Activated T-cell treated with anti-CD3 and anti-CD28 coated beads for 4 hours (primary cell): Measurements from ENCODE around the gene DOCK11.
A peak's percentile ranks its signal among the peaks of the same experiment; 100 is the strongest.
"Not testable (repeated sequence)": the region's sequence is repeated elsewhere in the genome, so short reads cannot be mapped to it uniquely, and the experiment has no call there.

Experiments used
- DNase-seq: peaks from one replicate; pipeline ENCODE4 v3.0.0-alpha.2; 2020

Gene DOCK11

GRCh38 chrX:118582926-118583325, 87.3 kb downstream of the DOCK11 start:
- not testable (repeated sequence) for DNase-seq

DNA sequence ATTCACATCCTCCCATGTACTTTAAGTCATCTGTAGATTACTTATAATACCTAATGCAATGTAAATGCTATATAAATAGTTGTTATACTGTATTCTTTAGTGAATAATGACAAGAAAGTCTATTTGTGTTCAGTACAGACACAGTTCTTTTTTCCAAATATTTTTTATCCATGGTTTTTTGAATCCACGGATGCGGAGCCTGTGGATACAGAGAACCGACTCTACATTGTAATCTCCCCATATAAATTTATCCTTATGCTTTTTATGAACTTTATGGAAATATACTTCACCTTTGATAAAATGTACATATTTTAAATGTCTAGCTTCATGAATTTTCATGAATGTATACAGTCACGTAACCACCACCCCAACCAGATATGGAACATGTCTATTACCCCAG, 88.2 kb downstream of the DOCK11 start:
- DNase-seq: no peak

DNA sequence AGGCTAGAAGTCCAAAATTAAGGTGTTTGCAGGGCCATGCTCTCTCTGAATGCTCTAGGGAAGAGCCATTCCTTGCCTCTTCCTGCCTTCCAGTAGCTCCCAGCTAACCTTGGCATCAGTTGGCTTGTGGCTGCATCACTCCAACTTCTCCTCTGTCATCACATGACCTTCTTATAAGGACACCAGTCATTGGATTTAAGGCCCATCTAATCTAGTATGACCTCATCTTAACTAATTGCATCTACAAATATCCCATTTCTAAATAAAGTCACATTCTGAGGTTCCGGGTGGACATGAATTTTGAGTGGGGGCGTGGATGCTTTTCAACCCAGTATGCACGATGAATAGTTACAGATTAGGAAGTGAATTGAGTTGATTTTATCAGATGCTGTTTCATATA, 89.7 kb downstream of the DOCK11 start:
- no peak for DNase-seq

DNA sequence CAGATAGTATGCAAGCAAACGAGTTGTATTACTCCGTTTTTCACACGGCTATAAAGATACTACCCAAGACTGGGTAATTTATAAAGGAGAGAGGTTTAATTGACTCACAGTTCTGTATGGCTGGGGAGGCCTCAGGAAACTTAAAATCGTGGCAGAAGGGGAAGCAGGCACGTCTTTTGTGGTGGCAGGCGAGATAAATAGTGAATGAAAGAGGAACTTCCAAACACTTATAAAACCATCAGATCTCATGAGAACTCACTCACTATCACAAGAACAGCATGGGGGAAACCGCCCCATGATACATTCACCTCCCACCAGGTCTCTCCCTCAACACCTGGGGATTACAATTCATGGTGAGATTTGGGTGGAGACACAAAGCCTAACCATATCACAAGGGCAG, 90.6 kb downstream of the DOCK11 start:
- DNase-seq: not testable (repeated sequence)

DNA sequence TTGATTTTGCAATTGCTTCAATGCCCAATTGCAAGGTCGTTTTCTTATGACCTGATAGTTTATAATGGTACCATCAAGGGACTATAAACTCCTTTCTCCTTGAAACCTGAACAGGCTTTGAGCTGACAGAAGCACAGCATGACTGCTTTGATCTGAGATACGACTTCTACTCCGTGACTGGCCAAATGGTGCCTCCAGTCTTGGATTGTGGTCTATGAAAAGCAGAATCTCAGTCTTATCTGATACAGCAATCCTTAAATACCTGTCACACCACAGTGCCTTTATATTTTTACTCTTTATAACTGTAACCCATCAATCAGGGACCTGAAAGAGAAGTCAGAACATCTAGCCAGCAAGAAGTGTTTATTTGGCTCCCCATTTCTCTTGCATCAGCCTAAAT, 93.1 kb downstream of the DOCK11 start:
- DNase-seq: no peak

- no peak for DNase-seq
These were observed 93.6 kb downstream of the DOCK11 start for GRCh38 chrX:118589227-118589626.

GRCh38 chrX:118593407-118593806, 97.8 kb downstream of the DOCK11 start:
- DNase-seq: no peak

- no peak for DNase-seq
These were observed 99.2 kb downstream of the DOCK11 start for GRCh38 chrX:118594697-118595420.

- no peak for DNase-seq
These were observed 100.0 kb downstream of the DOCK11 start for GRCh38 chrX:118595501-118596042.

GRCh38 chrX:118596390-118596789, 100.8 kb downstream of the DOCK11 start:
- DNase-seq: no peak

- peak; percentile 0 for DNase-seq
These were observed 108.4 kb downstream of the DOCK11 start for GRCh38 chrX:118603981-118604380.

DNA sequence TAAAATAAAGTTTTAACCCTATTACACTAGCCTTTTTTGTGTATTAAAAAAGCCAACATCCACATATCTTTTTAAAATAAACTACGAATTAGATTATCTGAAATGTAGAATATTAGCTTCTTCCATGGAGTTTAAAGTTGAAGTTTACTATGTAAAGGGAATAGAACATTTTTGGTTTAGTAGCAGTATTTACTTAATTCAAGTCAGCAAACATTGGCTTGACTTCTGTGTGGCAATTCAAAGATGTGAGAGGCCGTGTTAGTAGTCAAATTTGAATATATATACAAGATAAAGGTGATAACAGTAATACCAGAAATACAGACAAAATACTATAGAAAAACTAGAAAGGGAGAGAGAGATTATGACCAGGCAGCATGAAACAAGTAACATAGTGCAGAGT, 116.7 kb downstream of the DOCK11 start:
- DNase-seq: no peak

- DNase-seq: no peak
These were observed 118.5 kb downstream of the DOCK11 start for GRCh38 chrX:118614150-118614549.

DNA sequence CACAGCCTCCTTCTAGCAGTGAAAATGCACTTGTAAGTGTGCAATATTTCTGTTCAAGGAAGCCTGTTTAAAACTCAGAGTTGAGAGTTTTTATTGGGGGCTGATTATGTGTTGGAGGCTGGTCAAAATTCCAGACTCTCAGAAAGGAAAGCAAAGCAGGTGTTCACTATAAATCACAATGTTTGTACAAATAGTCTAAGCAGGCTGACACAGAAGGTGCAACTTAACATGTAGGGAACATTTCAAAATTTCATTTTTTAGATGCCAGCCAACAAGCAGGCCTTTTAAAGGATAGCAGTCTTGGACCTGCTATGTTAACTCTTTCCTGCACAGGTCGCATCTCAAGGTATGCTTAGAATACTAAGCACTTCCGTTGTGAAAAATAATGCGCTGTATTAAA, 119.5 kb downstream of the DOCK11 start:
- no peak for DNase-seq

DNA sequence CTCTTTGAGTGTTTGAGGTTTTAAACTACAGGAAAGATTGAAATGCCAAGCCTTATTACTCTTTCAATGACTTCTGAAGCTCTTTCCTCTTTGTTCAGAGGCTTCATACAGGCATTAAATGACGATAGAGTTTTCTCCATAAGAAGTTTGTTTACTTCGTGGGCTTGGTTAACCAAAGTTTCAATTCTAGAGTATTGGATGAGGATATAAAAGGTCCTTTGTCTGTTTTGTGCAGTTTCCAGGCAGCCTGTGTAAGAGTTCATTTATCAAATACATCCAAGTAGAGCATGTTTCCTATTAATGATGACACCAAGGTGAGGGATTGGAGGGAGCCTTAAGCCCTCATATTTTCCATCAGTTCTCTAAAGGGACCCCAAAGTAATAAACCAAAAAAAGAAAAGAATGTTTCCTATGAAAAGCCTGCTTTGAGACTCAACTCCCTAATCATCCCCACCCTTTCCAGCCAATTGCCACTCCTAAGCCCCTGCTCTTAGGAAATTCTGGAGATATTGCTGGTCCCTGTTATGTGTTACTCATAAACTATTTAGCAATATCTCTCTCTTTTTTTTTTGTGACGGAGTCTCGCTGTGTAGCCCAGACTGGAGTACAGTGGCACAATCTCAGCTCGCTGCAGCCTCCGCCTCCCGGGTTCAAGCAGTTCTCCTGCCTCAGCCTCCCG, 125.6 kb downstream of the DOCK11 start:
- DNase-seq: no peak

DNA sequence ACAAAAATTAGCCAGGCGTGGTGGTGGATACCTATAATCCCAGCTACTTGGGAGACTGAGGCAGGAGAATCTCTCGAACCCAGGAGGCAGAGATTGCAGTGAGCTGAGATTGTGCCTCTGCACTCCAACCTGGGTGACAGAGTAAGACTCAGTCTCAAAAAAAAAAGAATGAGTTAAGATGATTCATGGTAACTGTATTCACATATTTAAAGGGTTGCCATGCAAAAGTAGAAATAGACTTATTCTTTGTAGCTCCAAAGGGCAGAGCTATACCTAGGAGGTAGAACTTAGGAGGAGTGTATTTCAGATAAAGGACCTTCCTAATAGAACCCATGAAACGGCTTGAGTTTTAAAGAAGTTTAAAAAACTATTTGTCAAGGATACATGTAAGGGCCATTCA, 127.4 kb downstream of the DOCK11 start:
- no peak for DNase-seq

DNA sequence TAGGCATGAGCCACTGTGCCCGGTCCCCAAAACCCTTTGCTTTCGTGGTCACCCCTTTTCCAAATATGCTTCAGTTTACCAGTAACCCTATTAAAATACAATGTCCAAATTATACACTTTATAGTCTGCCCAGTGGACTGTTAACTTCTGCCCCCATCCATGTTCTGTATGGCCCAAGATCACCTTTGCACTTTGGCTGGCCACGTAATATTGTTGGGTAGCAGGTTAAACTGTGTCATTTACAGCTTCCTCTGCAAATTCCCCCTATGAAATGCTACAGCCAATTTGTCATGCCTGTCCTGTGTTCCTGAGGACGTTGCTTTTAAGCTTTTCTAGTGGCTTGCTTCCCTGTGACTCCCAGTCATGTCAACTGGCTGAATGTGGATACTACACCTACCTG, 130.7 kb downstream of the DOCK11 start:
- no peak for DNase-seq

DNA sequence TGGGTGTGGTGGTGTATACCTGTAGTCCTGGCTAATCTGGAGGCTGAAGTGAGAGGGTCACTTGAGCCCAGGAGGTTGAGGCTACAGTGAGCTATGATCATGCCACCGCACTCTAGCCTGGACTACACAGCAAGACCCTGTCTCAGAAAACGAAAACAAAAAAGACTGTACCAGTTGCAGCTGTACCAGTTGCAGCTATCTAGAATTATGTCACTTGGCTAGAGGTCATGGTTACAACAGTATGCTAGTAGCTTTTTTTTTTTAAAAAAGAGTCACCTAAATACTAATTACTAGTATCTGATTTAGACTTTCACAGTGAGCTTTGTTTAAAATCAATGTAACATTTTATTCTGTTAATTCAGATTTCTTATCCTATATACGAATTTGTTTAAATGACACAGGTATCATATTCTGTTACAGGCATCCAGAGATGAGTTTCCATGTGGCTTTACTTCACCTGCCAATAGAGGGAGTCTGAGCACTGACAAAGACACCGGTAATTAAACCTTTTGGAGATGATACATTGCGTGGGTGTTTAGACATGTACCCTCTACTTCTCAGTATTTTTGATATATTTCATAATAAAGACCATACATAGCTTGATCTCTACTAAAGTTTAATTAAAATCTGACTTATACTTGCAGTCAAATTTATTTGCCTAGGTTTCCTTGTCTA, 131.6 kb downstream of the DOCK11 start:
- DNase-seq: no peak

DNA sequence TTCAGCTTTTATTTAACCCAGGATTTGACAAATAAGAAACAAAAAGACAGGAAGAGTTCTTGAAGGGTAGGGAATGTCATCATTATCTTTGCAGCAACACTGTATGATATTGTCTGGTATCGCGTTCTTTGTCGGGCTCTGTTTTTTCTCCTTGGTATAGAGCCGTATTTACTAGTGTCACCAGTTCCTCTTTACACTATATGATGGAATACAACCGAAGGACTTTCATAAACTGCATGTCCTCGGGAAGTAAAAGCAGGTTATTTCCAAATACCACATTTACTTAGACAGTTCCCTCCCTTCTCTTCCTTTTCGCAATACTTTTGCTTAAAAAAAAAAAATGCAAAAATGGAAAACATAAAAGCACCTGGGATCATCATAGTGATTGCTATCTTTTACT, 135.2 kb downstream of the DOCK11 start:
- no peak for DNase-seq

GRCh38 chrX:118631586-118631985, 136.0 kb downstream of the DOCK11 start:
- DNase-seq: no peak

DNA sequence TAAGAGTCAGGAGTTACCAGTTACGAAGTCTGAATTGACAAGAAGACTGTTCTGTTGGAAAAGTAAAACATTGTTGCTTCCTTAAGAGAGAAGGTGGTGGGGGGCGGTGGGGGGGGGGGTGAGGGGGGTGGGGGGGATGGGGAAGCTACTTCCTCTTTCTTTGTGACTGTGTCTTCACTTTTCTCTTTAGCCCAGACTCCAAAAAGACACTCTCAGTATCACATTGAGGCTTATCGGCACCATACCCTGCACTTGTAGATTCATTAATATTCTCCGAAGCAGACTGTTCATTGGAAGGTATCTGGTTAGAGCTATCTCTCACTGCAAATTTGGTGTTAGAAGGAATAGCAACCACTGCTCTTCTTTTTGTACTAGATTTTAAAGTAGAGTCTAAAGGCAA, 137.2 kb downstream of the DOCK11 start:
- DNase-seq: no peak

DNA sequence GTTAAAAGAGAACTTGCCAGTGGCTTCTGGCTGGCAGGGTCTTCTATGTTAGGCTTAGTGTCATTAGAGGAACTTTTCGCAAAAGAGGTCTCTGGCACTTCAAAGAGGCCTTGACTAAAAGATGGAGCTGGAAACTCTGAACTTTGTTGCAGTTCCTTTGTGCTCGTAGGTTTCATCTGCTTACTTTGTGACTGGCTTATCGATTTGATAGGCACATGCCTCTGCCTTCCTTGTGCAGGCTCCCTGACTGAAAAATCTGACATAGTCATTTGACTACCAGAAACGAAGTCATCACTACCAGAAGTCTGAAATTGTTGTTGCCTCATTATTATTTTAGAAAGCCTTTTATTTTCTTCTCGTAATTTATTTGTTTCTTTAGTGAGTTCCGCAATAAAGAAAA, 137.9 kb downstream of the DOCK11 start:
- no peak for DNase-seq

DNA sequence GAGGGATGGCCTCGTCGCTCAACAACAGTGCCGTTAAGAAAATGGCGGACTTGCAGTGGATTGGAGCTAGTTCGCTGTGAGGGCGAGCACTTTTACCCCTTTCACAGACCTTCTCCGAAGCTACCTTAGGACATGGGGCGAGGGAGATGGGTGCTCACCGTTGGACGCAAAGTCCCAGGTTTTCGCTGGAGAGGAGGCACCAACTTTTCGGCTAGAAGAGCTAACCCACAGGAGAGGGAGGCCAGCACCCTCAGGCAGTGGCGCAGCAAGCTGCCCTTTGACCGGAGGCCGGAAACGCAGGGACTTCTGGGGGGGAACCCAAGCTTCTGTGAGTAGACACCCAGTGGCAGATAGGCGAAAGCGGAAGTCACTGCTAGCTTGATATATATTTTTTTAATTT, 138.7 kb downstream of the DOCK11 start:
- DNase-seq: no peak

- DNase-seq: no peak
These were observed 142.4 kb downstream of the DOCK11 start for GRCh38 chrX:118637997-118638396.
